GM21360 (cell line): ENCODE results near the gene TIAM1.
"Not testable (repeated sequence)": the region's sequence is repeated elsewhere in the genome, so short reads cannot be mapped to it uniquely, and the experiment has no call there.

Experiments used
- ATAC-seq: cut with Tn5 transposase; IDR thresholded peaks from one replicate; pipeline ENCODE4 v1.9.1; 2021; ENCODE audit warnings: mild to moderate bottlenecking, moderate library complexity; ENCODE audit not compliant: unreplicated experiment

TIAM1 gene

DNA sequence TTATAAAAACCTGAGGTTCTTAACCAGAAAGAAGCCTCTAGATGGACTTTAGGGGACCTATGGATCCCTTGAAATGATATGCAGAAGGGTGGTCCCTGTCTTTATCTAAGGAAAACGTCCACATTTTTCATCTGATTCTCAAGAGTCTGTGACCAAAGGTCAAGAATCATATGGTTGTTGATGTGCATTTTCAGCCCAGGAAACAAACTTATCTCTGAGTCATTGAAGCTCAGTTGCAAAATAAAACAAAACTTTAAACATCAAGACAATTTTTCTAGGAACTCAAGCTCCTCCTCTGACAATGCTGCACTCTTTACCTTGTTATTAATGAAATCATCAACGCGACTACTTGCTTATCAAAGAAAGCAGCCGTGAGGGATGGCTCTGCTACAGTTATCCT, 83.3 kb downstream of the TIAM1 start:
- no peak for ATAC-seq

DNA sequence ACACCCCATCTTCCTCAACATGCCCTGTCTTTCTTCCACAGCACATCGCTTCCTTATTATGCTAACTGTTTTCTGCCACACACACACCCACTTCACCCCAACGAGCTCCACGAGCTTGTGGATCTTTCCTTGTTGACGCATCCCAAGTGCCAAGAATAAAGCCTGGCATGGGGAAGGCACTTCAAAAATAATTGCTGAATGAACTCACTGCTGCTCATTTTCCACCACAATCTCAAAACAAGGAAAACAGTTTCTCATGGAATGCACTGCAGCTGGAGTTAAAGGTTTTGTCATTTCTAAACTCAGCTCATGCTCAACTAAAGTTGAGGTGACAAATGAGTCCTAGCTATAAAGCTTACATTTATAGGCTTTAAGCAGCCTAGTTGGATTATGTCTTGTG, 86.0 kb downstream of the TIAM1 start:
- no peak for ATAC-seq

DNA sequence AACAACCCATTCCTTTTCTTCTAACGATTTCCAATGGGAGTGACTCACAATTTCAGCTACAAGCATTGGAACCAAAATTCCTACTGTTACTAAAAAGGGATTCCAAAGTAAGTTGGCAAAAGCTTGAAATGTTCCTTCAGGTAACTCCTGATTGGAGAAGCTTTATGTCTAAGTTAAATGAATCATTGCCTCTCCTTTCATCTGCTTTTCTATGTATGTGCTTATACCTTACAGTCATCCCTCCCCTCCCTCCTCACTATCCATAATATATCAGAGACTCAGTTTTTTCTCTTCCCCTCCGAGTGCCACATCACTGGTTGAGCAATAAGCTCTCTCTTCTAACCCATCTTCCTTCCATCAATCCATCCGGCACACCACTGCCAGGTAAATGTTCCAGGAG, 86.8 kb downstream of the TIAM1 start:
- ATAC-seq = no peak

DNA sequence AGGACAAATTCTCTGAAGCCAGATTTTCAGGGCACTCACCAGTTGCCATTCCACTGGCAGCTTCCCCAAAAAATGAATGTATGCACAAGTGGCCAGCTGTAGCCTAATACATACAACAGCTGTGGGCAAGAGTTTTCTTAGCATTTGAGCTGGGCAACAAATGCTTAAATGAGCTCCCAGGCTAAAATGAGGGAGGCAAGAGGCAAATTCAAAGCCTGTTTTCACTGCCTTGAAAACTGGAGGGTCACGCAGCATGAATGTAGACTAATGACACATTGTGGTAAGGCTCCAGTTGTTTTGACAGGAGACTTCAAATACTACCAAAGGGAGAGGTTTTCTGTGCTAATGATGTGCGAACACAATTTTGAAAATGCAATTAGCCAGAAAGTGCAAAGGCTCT, 88.2 kb downstream of the TIAM1 start:
- no peak for ATAC-seq

DNA sequence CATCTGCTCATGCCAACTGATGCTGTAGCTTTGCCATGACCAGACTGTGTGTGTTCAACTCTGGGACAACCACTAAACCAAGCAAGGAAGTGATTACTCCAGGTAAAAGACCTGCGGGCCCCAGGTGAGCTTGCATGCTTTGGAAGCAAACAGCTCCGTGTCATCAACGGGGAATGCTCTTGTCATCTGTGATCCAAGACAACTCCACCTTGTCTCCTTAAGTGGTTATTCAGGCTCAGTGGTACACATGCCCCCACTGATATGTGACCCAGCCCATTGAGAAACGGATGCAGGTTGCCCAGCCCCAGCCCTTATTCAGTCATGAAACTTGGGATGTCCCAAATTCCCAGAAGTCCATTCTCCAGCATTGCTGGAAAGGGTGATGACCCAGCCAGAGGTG, 89.0 kb downstream of the TIAM1 start:
- ATAC-seq = no peak

DNA sequence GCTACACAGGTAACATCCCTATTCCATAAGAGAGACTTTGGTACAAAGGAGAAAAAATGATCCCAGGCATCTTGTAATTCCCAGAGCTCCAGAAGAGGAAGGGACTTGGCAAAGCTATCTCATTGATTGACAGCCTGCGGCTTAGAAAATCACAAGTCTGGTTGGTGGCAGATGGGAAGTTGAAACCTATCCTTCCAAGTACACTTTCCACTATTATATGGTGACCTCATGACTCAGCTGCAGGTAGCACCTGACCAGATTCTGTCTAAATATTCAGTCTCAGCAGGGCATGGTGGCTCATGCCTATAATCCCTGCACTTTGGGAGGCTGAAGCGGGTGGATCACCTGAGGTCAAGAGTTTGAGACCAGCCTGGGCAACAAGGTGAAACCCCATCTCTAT, 89.9 kb downstream of the TIAM1 start:
- ATAC-seq = no peak

DNA sequence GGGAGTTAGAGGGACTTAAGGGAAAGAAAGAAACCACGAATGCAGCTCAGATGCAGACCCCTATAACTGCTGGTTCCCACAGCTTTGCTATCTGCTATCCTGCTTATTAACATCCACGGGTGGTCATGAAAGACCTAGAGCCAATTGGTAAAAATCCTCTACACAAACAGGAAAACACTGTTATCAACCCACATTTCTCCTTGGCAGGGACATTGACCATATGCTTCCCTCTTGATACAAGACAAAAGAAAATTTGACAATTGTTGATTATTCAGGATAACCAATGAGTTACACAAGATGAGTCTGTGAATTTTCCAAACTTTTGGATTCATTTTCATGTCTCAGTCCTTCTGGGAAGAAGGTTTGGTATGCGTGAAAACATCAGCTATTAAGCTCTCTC, 90.4 kb downstream of the TIAM1 start:
- no peak for ATAC-seq

DNA sequence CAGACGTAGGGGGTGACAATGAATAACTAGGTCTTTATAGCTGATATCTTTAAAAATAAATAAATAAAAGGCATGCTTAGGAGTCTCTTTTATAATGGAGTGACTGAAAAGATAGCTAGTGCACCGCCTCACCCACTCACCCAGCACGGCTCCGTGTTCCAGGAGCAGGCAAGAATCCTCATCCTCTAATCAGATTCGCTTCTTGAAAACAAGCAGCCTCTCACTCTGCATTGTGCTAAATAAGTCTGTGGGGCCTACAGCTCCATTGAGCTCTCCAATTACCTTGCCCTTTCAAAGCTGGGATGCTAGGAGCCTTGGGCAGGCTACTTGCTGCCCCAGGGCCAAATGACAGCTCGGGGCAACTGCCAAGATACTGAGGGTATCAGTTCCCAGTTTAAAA, 91.5 kb downstream of the TIAM1 start:
- no peak for ATAC-seq

DNA sequence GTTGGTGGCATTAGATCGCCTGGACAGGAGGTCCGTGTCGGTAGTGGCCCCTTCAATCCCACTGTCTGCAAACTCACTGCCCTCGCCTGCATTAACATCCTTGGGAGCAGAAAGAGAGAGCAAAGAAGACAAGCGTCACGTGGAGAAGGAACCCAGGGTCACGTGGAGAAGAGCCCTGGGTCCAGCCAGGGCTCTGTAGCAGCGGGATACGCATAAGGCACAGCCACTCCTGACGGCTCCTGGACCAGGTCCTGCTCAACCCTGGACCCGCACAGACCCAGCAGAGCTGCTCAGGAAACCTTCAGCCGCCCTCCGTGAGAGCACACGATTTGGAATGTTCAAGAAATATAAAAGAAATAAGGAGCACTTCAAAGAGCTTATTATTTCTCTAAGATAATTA, 92.0 kb downstream of the TIAM1 start:
- ATAC-seq = no peak

DNA sequence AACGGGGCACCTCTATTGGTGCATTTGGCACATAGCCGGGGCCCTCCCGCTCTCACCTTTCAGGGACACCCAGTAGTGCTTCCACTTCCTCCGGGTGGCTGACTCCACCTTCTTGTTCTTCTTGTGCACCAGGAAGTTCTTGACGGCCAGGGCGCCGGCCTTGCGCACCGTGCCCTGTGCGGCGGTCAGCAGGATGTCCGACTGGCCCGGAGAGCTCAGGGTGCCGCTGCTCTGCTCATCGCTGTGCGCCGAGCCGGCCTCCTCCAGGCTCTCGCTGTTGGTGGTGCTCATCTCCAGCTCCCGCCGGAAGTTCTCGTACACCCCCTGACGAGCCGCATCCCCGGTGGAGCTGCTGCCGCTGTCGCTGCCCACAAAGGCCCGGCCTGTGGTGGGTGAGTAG, 92.4 kb downstream of the TIAM1 start:
- ATAC-seq = no peak

DNA sequence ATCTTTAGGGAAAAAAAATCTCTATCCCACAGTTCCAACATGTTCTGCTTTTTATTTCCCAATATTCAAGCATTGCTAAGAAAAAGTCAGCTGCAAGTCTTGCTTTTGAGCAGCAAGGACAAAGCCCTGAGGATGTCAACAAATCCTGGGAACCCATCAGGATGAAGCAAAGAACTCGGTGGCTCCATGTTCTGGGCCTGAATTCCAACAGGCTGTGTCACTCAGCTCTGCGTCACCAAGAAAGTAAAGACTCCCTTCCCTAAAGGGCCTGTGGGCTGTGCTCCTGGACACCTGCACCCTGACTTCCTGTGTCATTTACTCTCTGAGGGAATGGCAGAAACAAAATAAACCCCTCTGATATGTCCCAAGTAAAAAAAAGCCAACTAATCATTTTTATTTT, 95.5 kb downstream of the TIAM1 start:
- ATAC-seq = no peak

DNA sequence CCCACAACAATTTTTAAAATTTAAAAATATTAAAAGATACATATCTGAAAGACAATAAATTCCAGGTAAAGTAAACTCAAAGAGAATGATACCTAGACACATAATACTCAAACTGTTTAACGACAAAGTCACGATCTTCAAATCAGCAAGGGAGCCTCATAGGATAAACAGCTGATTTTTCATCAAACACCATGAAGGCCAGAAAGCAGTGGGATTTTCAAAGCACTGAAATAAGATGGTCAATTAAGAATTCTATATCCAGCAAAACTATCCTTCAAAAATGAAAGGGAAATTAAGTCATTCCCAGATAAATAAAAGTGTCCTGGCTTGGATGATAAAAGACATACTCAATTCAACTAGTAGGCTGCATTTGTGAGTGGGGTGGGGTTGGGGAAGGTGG, 100.5 kb downstream of the TIAM1 start:
- no peak for ATAC-seq

DNA sequence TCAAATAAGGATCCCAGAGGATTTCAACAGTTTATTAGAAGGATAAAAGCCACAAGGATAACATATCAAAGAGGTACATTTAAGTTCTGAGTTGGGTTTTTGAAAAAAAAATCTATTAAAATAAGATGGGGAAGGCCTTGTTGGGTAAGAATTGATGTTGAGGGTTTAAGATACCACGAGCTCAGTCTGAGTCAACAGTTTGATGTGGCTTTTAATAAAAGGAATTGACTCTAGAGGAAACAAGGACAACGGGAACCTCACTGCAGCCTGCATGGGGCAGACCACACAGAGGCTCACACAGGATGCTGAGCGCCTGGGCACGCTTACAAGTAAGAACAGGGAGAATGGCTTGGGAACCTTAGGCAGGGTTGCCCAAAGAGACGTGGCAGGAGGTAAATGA, 107.5 kb downstream of the TIAM1 start:
- ATAC-seq = no peak

DNA sequence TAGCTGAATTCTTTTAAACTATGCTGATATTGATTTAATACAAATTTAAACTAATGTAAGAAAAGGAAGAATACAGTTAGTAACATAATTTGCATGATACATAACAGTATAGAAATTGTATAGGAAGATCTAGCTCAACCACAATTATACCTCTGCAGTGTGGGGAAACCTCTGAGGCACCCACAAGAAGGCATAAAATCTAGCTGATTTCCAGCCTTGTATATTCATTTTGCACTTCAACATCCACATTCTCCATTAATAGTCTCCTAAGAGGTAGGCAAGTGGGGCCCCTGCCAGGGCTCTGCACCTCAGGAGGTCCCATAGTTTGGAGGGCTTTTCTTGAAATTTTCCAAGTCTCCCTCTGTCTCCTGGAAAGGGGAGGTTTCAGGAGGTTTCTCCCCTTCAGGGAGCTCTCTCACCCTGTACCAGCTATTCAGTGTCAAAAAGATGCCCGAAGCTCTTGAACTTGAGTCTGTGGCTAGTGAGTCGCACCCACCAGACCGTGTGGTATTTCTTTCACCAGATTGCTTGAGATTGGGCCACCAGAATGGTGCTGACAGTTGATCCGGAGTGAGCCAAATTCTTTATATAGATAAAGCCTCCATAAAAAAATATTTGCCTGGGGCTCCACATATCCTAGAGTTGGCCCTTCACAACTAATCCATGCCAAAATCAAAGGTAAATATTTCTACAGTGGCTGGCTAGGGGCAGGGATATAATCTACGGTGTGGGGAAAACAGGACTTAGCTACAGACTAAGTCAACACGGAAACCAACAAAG, 108.2 kb downstream of the TIAM1 start:
- ATAC-seq = no peak

DNA sequence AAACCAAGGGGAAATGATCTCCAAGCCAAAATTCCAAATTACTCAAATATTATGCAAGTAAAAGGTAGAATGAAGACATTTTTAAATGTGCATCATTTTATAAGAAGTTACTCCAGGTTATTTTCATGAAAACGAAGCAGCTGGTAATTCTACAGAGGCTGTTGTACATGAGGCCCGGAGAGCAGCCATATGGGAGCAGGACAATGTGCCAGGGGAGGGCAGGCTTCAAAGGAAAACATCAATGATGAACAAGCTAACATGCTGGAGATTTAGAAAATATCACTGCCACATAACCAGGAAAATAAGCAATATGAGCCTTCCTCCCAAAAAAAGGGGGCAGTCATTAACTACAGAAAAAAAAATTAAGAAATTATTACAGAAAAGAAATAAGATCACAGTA, 109.1 kb downstream of the TIAM1 start:
- no peak for ATAC-seq

DNA sequence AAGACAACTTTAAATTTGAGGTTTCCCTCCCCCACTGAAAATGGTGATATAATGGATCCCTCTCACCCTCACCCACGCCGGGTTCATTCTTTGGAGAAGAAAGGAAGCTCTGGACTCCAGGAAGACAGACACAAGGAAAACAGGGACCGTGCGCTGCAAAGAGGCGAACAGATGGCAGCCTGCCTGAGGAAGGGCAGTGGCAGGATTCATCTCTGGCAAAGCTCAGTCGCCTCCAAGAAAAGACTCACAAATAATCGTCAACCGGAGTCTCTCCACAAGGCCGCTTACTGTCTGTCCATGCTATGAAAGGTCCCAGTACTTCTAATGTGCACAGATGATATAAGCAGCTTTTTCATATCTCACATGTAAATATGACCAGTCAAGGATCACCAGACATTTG, 110.3 kb downstream of the TIAM1 start:
- ATAC-seq = no peak

DNA sequence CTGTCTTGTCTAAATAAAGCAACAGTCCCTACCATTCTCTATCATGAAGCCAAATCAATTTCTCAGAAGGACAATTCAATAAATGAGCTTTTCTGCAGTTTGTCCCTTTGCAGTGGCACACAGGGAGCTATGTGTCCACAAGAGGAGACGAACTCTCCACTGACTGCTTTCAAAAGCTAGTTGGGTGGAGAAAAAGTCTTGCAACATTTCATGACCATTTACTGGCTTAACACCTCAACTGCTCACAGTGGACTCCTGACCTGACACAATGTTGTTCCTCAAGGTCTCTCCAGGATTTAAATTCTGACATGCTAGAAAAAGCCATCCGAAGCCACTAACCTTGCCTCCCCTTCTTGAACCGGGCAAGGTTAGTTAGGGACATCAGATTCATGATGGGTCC, 111.7 kb downstream of the TIAM1 start:
- no peak for ATAC-seq

DNA sequence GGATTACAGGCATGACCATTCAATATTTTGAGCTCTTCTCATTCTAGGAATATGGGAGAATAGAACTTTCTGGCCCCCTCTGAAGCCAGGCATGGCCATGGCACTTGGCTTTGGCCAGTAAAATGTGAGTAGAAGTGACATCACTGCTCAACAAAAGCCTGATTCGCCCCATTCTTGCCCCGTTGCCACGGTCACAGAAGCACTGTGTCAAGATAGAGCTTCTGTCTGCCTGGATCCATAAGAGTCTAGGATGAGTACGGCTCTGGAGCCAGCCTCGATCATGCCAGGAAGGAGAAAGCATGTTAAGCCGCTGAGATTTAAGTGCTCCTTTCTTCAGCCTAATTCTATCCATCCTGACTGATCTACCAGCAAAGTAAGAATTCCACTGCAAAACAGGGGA, 113.1 kb downstream of the TIAM1 start:
- ATAC-seq = no peak

DNA sequence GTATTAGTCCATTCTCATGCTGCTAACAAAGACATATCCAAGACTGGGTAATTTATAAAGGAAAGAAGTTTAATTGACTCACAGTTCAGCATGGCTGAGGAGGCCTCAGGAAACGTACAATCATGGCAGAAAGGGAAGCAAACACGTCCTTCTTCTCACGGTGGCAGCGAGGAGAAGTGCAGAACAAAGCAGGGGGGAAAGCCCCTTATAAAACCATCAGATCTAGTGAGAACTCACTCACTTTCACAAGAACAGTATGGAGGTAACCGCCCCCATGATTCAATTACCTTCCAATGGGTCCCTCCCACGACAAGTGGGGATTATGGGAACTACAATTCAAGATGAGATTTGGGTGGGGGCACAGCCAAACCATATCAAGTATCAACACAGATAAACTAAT, 115.3 kb downstream of the TIAM1 start:
- not testable (repeated sequence) for ATAC-seq

DNA sequence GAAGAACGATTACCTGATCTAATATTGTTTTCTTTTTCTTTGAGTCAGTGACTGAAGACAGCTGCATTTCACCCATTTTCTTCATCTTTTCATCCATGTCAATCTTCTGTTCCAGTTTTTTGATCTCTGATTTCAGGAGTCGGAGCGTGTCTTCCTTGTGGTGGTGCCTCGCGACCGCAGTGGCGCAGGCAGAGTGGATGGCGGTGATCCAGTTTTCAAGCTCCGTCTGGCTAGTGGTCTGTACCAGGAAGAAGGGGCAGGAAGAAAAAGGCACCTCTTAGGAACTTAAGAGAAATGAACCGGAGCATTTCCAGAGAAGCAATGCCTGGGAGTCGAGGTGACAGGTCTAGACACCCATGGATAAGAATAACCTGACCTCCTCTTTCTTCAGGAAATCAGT, 118.3 kb downstream of the TIAM1 start:
- ATAC-seq = no peak

DNA sequence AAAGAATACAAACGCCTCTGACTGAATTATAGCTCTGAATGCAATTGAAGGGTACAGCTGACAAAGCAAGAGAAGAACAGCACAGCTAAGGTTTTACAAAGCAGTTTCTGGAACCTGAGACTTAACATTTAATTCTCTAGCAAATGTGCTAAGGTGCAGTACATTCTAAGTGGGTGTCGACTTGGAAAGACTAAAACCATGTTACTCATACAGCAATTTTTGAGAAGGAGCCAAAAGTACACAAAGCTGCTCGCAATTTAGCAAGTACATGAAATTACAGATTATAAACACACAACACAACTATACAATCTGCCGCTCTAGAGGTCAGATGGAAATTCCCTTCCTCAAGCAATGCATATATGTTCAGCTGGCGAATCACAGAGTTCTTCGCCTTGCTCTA, 121.9 kb downstream of the TIAM1 start:
- no peak for ATAC-seq

DNA sequence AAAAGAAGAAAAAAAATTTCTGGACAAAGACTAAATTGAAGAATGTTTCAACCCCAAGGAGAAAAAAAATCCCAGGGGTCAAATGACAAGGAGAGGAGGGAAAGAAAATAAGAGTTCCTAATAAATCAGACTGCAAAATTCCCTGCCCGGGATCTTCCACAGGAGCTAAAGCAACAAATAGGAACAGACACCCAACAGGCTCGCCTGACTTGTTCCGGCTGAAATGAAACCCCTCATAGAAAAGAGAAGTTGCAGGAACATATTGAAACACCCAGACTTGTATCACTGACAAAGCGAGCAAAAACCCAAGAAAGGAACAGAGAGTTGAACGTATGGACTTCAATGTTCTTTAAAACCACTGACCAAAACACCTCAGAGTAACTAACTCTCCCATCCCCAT, 123.0 kb downstream of the TIAM1 start:
- no peak for ATAC-seq

DNA sequence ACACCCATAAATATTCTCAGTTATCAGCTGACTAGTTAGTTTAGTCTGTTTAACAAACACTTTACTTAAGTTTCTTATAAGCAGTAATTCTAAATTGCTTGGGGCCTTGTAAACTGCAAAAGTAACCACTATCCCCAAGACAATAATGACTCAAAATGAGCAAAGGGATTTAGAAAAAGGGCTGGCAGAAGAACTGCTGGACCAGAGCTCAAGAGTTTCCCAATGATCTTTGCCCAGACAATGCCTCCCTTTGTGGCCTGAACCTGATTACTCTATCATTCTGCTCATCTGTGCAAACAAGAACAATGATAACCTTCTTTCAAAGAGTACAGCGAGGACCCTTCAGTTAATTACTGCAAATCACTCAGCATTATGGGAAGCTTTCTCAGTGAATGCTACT, 123.5 kb downstream of the TIAM1 start:
- no peak for ATAC-seq
